ENCODE data around the gene CFAP251. TPM values are rescaled to one million over a fixed set of nuclear protein-coding genes. Genes with fewer than 3 reads are reported as not detected.

CFAP251 gene
- polyA plus RNA-seq, 1 donor (not counting 4 experiments of a cell fraction or from before 2014, with no cell fraction given), result 74.2 TPM

DNA sequence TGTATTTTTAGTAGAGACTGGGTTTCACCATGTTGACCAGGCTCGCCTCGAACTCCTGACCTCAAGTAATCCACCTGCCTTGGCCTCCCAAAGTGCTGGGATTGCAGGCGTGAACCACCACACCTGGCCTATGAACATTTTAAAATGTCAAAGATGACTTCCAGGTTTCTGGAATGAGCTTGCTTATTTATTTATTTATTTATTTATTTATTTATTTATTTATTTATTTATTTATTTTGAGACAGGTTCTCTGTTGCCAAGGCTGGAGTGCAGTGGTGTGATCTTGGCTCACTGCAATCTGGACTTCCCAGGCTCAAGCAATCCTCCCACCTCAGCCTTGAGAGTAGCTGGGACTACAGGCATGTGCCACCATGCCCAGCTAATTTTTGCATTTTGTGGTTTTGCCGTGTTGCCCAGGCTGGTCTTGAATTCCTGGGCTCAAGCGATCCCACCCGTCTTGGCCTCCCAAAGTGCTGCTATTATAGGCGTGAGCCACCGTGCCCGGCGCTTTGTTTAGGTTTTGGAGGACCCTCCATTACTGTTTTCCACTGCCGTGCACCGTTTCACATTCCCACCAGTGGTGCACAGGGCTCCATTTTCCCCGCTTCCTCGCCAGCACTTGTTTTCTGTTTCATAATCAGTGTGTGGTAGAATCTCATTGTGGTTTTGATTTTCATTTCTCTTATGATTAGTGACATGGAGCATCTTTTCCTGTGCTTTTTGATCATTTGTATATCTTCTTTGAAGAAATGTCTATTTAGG lies 6.4 kb upstream of the CFAP251 start:
- peaks cover 4% of the 10 kb centered on the region for H3K79me2 ChIP-seq (ENCODE audit: control insufficient read depth, insufficient read depth, low read length)
- H3K9me1 ChIP-seq (ENCODE audit: control insufficient read depth, extremely low read depth, insufficient read depth, low read length), result no peaks in the 10 kb centered on the region
- TF ChIP-seq, protein P1, sequence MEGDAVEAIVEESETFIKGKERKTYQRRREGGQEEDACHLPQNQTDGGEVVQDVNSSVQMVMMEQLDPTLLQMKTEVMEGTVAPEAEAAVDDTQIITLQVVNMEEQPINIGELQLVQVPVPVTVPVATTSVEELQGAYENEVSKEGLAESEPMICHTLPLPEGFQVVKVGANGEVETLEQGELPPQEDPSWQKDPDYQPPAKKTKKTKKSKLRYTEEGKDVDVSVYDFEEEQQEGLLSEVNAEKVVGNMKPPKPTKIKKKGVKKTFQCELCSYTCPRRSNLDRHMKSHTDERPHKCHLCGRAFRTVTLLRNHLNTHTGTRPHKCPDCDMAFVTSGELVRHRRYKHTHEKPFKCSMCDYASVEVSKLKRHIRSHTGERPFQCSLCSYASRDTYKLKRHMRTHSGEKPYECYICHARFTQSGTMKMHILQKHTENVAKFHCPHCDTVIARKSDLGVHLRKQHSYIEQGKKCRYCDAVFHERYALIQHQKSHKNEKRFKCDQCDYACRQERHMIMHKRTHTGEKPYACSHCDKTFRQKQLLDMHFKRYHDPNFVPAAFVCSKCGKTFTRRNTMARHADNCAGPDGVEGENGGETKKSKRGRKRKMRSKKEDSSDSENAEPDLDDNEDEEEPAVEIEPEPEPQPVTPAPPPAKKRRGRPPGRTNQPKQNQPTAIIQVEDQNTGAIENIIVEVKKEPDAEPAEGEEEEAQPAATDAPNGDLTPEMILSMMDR (optimal IDR thresholded peaks at IDR 0.05 in 1 of 3, IDR thresholded peaks at IDR 0.05 in 1 of 3, conservative IDR thresholded peaks at IDR 0.05 in 1 of 3; ENCODE audit: extremely low read depth in 1 of 3, insufficient read depth in 2 of 3, low read length in 3 of 3), result no peak
- TF ChIP-seq EZH2 (IDR thresholded peaks at IDR 0.05; ENCODE audit: low read length), result no peak
- no peaks in the 10 kb centered on the region for H3K9me3 ChIP-seq (ENCODE audit: control insufficient read depth, low read depth, low read length)
- H3K27ac ChIP-seq (ENCODE audit: control insufficient read depth, insufficient read depth, low read length), result peak overlapping the region; percentile 47
- peak overlapping the region; percentile 27 for H3K4me2 ChIP-seq (ENCODE audit: control insufficient read depth, extremely low read depth, insufficient read depth, low read depth, low read length)
- no peaks in the 10 kb centered on the region for H3K27me3 ChIP-seq (ENCODE audit: control insufficient read depth, extremely low read depth, insufficient read depth, low read length)
- H4K20me1 ChIP-seq (ENCODE audit: control insufficient read depth, extremely low read depth, insufficient read depth, low read length), result no peaks in the 10 kb centered on the region
- no peak overlapping the region for H2AFZ ChIP-seq (ENCODE audit: control insufficient read depth, low read length)
- dilution Hi-C loops (cut with MboI; ENCODE audit: extremely low pct_ligation_motif_present, low sequenced_read_pairs), result no loop called here
- peaks cover 15% of the 10 kb centered on the region for H3K4me1 ChIP-seq (ENCODE audit: control insufficient read depth, extremely low read depth, insufficient read depth, low read length)
- H3K36me3 ChIP-seq (ENCODE audit: control insufficient read depth in 2 of 2, extremely low read depth in 1 of 2, insufficient read depth in 2 of 2, low read length in 2 of 2), result peaks cover 19 to 25% of the 10 kb centered on the region in 2 experiments
- H3K9ac ChIP-seq (ENCODE audit: control insufficient read depth, extremely low read depth, insufficient read depth, low read length), result no peak overlapping the region
- H3K4me3 ChIP-seq (ENCODE audit: control insufficient read depth in 2 of 3, extremely low read depth in 1 of 3, insufficient read depth in 2 of 3, low read depth in 1 of 3, low read length in 3 of 3), result no peak overlapping the region
- DNase-seq (ENCODE audit: low read depth, low spot score) (no peak), FAIRE-seq (no peak)

DNA sequence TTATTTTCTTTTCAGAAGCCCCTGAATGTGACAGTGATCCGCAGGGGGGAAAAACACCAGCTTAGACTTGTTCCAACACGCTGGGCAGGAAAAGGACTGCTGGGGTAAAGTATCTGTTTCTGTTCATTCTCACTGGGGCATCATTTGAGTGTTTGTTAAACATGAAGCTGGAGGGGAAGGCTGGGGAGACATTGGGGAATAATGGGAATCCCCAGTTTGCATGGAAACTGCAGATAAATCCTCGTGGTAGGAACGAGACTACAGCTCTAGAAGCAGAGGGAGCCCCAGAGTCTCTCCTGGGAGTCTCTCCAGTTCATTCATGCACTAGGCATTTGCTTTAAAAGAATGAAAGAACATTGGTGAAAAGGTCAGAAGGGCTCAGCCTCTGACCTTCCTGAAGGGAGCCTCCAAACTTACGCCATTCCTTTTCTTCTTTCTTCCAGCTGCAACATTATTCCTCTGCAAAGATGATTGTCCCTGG lies 2.5 kb upstream of the CFAP251 start:
- Histone ChIP-seq H3K36me3 (ENCODE audit: control insufficient read depth in 2 of 2, extremely low read depth in 1 of 2, insufficient read depth in 2 of 2, low read length in 2 of 2) (peaks cover 16 to 19% of the 10 kb centered on the region in 2 experiments), H3K4me2 (ENCODE audit: control insufficient read depth, extremely low read depth, insufficient read depth, low read depth, low read length) (no peak overlapping the region), H4K20me1 (ENCODE audit: control insufficient read depth, extremely low read depth, insufficient read depth, low read length) (no peaks in the 10 kb centered on the region), H3K27ac (ENCODE audit: control insufficient read depth, insufficient read depth, low read length) (peak overlapping the region; percentile 4), H3K4me3 (ENCODE audit: control insufficient read depth in 2 of 3, extremely low read depth in 1 of 3, insufficient read depth in 2 of 3, low read depth in 1 of 3, low read length in 3 of 3) (no peak overlapping the region), H3K9me3 (ENCODE audit: control insufficient read depth, low read depth, low read length) (no peaks in the 10 kb centered on the region), H3K79me2 (ENCODE audit: control insufficient read depth, insufficient read depth, low read length) (no peaks in the 10 kb centered on the region), H3K27me3 (ENCODE audit: control insufficient read depth, extremely low read depth, insufficient read depth, low read length) (no peaks in the 10 kb centered on the region), H2AFZ (ENCODE audit: control insufficient read depth, low read length) (no peak overlapping the region), H3K4me1 (ENCODE audit: control insufficient read depth, extremely low read depth, insufficient read depth, low read length) (peaks cover 28% of the 10 kb centered on the region), H3K9ac (ENCODE audit: control insufficient read depth, extremely low read depth, insufficient read depth, low read length) (no peak overlapping the region), H3K9me1 (ENCODE audit: control insufficient read depth, extremely low read depth, insufficient read depth, low read length) (no peaks in the 10 kb centered on the region)
- FAIRE-seq (no peak), DNase-seq (ENCODE audit: low read depth, low spot score) (no peak)
- dilution Hi-C loops (cut with MboI; ENCODE audit: extremely low pct_ligation_motif_present, low sequenced_read_pairs), result no loop called here
- no peak for TF ChIP-seq EZH2 (IDR thresholded peaks at IDR 0.05; ENCODE audit: low read length)
- TF ChIP-seq, protein P1 (optimal IDR thresholded peaks at IDR 0.05 in 1 of 3, IDR thresholded peaks at IDR 0.05 in 1 of 3, conservative IDR thresholded peaks at IDR 0.05 in 1 of 3; ENCODE audit: extremely low read depth in 1 of 3, insufficient read depth in 2 of 3, low read length in 3 of 3), result no peak
